Psoas muscle (tissue), 8 donors: ENCODE data around the gene LRRC28. TPM values are rescaled to one million over a fixed set of nuclear protein-coding genes. Genes with fewer than 3 reads are reported as not detected.

Experiments
- ATAC-seq, 4 donors: fragments of 200-7000 bp; cut with Tn5 transposase; one replicate each; pipeline ENCODE4 v1.9.1; 2020; ENCODE audit warnings: moderate library complexity in 3 of 4, mild to moderate bottlenecking in 2 of 4
- DNase-seq, 2 donors: peaks; one replicate each; pipeline ENCODE4 v3.0.0-alpha.2; 2020
- H3K27ac ChIP-seq: fragments of 200-600 bp; one replicate; pipeline ENCODE4 v1.8.0; 2022
- H3K27me3 ChIP-seq, 3 donors: fragments of 200-600 bp in 1 of 3; one replicate each; pipeline versions ENCODE4 v1.6.1 to v1.8.0; 2013 to 2022; ENCODE audit warnings: low read length in 2 of 3, mild to moderate bottlenecking in 2 of 3, moderate library complexity in 1 of 3; ENCODE audit not compliant: insufficient read depth in 3 of 3
- H3K36me3 ChIP-seq, 2 donors: fragments of 200-600 bp in 1 of 2; one replicate each; pipeline versions ENCODE4 v1.6.1 to v1.8.0; 2013 to 2022; ENCODE audit warnings: low read depth in 1 of 2, mild to moderate bottlenecking in 1 of 2, moderate library complexity in 1 of 2; ENCODE audit not compliant: insufficient read depth in 1 of 2
- H3K4me1 ChIP-seq: fragments of 200-600 bp; one replicate; pipeline ENCODE4 v1.8.0; 2022
- H3K4me3 ChIP-seq: fragments of 200-600 bp; one replicate; pipeline ENCODE4 v1.8.0; 2022; ENCODE audit warnings: mild to moderate bottlenecking
- H3K9me3 ChIP-seq: fragments of 200-600 bp; one replicate; pipeline ENCODE4 v1.8.0; 2022
- CTCF ChIP-seq: fragments of 200-600 bp; IDR thresholded peaks from one replicate; pipeline ENCODE4 v1.8.0; 2022; ENCODE audit warnings: antibody characterized with exemption
- WGBS, 3 donors: extraction: QIAGEN DNeasy Blood & Tissue Kit; methylation state at CpG; one replicate each; pipeline versions ENCODE4 v1.1.6 to v1.1.7; 2013; 5-methylcytosine and 5-hydroxymethylcytosine counted together
- intact Hi-C, 2 donors: fragments of 100-400 bp; cut with DNase I; formaldehyde crosslinking; loops; one replicate each; pipeline versions ENCODE4 v1.11.0 to v1.14.2; 2022
- polyA plus RNA-seq, 3 donors: library from polyadenylated mRNA; stranded (reverse); fragments of 200-250 nt; gene quantifications; one replicate each; pipeline ENCODE4 v1.2.3, GENCODE V29; 2013
- total RNA-seq, 4 donors: library from RNA; stranded (reverse); fragmentation: NEBNext Ultra II Directional in 2 of 4; extraction: Animal tissue kit (Norgen Biotek cat#: 25700) in 2 of 4; gene quantifications; one replicate each; pipeline versions ENCODE4 v1.2.1 to v1.2.4, GENCODE V29; 2021 to 2023
- donor health status: healthy with polysubstance abuse.
- donor health status: DM: no; HTN: no; CAD: no; lungs with moderate emphysema.
- donor health status: Bipolar disorder and iron deficiency.
- donor health status: healthy.
- donor health status: DM: yes; HTN: yes; CAD: no.
- donor health status: DM: no; HTN: no; CAD: no.
- donor health status: DM: no; HTN: no; CAD: no.
- donor health status: DM: yes; HTN: yes; CAD: no.

The LRRC28 gene
- total and polyA plus RNA-seq, 7 donors = 8.4 to 31.2 (median 21.0) TPM

GRCh38 chr15:99348412-99348811, 97.1 kb downstream of the LRRC28 start:
- Histone ChIP-seq H3K27me3 (no peaks in the 10 kb centered on the region), H3K27ac (no peak overlapping the region), H3K9me3 (no peaks in the 10 kb centered on the region), H3K4me1 (no peaks in the 10 kb centered on the region), H3K36me3 (no peaks in the 10 kb centered on the region), H3K4me3 (no peak overlapping the region)
- TF ChIP-seq CTCF = no peak
- WGBS, 3 donors = 93 to 97% (median 94%) methylated on average over 3 of the region's 3 CpGs
- intact Hi-C loops = no loop called here
- ATAC-seq = no peak
- DNase-seq = no peak

GRCh38 chr15:99350408-99350807, 99.1 kb downstream of the LRRC28 start:
- ATAC-seq (no peak), DNase-seq (no peak)
- intact Hi-C loops = no loop called here
- Histone ChIP-seq H3K4me3 (no peak overlapping the region), H3K9me3 (no peaks in the 10 kb centered on the region), H3K4me1 (no peaks in the 10 kb centered on the region), H3K36me3 (no peaks in the 10 kb centered on the region), H3K27ac (no peak overlapping the region), H3K27me3 (no peaks in the 10 kb centered on the region)
- WGBS, 3 donors = 91 to 95% (median 91%) methylated on average over 3 of the region's 3 CpGs
- no peak for TF ChIP-seq CTCF

DNA sequence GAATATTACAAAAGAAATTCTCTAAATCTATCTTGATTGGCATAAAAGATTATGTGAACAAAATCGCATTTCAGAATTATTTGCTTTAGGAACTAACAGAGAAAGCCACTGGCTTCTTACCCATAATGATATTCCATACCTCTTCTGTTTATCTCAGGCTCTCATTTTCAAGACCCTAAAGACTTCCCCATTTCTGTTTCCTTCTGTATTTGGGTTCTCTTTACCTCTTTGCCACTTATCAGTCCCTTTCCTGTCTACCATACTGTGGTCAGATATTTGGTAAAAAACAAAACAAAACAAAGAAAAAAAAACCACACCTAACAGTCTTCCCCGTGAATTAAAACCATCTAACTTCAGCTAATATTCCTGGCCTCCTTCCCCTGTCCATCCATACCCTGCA, 108.5 kb downstream of the LRRC28 start:
- no peak for DNase-seq
- Histone ChIP-seq H3K27ac (no peak overlapping the region), H3K36me3 (peaks cover 0 to 5% of the 10 kb centered on the region in 2 donors), H3K9me3 (no peaks in the 10 kb centered on the region), H3K27me3 (no peaks in the 10 kb centered on the region), H3K4me3 (no peak overlapping the region), H3K4me1 (peaks cover 5% of the 10 kb centered on the region)
- TF ChIP-seq CTCF = no peak
- WGBS, 3 donors = 83 to 95% (median 91%) methylated on average over 2 of the region's 2 CpGs
- intact Hi-C loops = loop anchor here in 1 of 2 donors (5.0 kb wide), 1 partner anchor 72 kb away; no protein-coding TSS in a partner anchor
- no peak for ATAC-seq

GRCh38 chr15:99361545-99362185, 110.4 kb downstream of the LRRC28 start:
- H3K9me3 ChIP-seq = no peaks in the 10 kb centered on the region
- peaks cover 5% of the 10 kb centered on the region for H3K4me1 ChIP-seq
- intact Hi-C loops = loop anchor here (2.0 to 5.0 kb wide), 2 partner anchors 74 to 77 kb away; no protein-coding TSS in a partner anchor
- TF ChIP-seq CTCF = peak; percentile 33
- H3K36me3 ChIP-seq = peaks cover 2 to 5% of the 10 kb centered on the region in 2 donors
- no peak for DNase-seq
- no peak overlapping the region for H3K27ac ChIP-seq
- WGBS, 3 donors = 88 to 90% (median 90%) methylated on average over 13 of the region's 13 CpGs
- no peak overlapping the region for H3K4me3 ChIP-seq
- no peak for ATAC-seq
- H3K27me3 ChIP-seq = no peaks in the 10 kb centered on the region

DNA sequence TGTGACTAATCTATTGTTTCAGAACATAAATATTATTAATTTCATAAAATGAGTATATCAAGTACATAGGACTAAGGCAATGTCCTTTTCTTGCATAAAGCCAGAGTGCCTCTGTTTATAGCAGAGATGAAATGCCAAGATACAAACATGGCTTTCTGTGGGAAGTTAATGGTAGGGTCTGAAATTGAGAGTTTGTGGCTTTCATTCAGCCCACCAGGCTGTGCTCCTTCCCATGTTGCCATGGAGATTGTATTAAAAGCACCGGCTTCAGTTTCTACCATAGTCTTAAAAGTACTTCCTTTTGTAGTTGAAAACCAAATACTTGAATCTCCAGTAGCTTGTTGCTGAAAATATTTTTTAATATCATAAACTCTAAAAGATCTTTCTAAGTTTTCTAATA, 114.0 kb downstream of the LRRC28 start:
- WGBS, 3 donors = 78 to 88% (median 81%) methylated on average over 1 of the region's 1 CpG
- H3K27me3 ChIP-seq = no peaks in the 10 kb centered on the region
- no peak for ATAC-seq
- no peak for TF ChIP-seq CTCF
- intact Hi-C loops = no loop called here
- H3K27ac ChIP-seq = no peak overlapping the region
- peaks cover 6% of the 10 kb centered on the region for H3K9me3 ChIP-seq
- peaks cover 2 to 5% of the 10 kb centered on the region in 2 donors for H3K36me3 ChIP-seq
- H3K4me3 ChIP-seq = no peak overlapping the region
- no peak for DNase-seq
- H3K4me1 ChIP-seq = peaks cover 3% of the 10 kb centered on the region
